ENCODE data around the gene SCUBE3. TPM values are rescaled to one million over a fixed set of nuclear protein-coding genes. Genes with fewer than 3 reads are reported as not detected.

SCUBE3 gene
- total RNA-seq, 3 donors from 2014 or later (not counting 1 experiment from before 2014, with no cell fraction given): 0.25 to 0.31 TPM; not detected in 1

DNA sequence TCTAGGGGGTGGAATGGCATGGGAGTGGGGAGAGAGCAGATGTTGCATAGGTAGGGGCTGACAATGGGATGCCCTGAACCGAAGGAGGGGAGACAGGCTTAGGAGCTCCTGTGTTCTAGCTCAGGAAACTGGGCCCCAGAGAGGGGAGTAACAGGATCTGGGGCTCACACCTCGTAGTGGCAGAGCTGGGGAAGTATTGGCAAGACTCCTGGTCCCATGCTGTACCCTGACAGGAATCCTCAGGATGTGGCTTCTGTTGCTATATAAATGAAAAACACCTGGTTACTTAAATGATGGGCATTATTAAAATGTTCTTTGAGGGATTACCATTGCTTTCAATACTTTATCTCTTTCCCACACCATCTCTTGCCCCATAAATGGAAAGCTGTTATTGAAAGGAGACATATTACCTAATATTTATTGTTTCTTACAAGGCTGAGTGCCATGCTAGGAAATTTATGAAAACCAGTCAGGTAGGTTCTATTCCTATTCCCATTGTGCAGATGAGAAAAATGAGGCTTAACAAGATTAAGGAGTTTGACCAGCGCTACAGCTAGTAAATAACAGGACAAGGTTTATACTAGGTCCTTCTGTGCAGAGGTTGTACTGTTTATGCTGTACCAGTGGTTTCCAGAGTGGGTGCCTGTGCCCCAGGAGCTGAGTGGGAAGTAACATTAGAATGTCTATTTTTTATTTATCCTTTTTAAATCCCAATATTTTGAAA is 37.3 kb upstream of the SCUBE3 start:
- ATAC-seq: no peak
- no peaks in the 10 kb centered on the region for H3K27me3 ChIP-seq (ENCODE audit: control insufficient read depth, insufficient read depth, low read length)
- H3K4me1 ChIP-seq (ENCODE audit: control insufficient read depth, insufficient read depth, low read length): no peaks in the 10 kb centered on the region
- no peaks in the 10 kb centered on the region for H3K36me3 ChIP-seq (ENCODE audit: control insufficient read depth, insufficient read depth, low read length)
- no peak overlapping the region for H3K4me3 ChIP-seq (ENCODE audit: low read length)
- TF ChIP-seq CTCF (IDR thresholded peaks at IDR 0.05): no peak
- Mint-ChIP-seq H3K9me3 (no peaks in the 10 kb centered on the region), H3K4me3 (no peak overlapping the region), H3K4me1 (no peaks in the 10 kb centered on the region), H3K27ac (no peak overlapping the region), H3K27me3 (ENCODE audit: low read depth in 2 of 2) (peaks cover 17% of the 10 kb centered on the region in 2 donors), H3K36me3 (no peaks in the 10 kb centered on the region)
- no peak overlapping the region for H3K27ac ChIP-seq (ENCODE audit: low read length)
- 54% methylated on average over 3 of the region's 3 CpGs for WGBS (ENCODE audit: insufficient coverage)
- no peak for DNase-seq
- no peaks in the 10 kb centered on the region for H3K9me3 ChIP-seq (ENCODE audit: control insufficient read depth, insufficient read depth, low read length)
- intact Hi-C loops (cut with micrococcal nuclease): no loop called here

- WGBS (ENCODE audit: insufficient coverage): 83% methylated on average over 3 of the region's 3 CpGs
- Histone ChIP-seq H3K4me3 (ENCODE audit: low read length) (no peak overlapping the region), H3K27me3 (ENCODE audit: control insufficient read depth, insufficient read depth, low read length) (no peaks in the 10 kb centered on the region), H3K27ac (ENCODE audit: low read length) (no peak overlapping the region), H3K4me1 (ENCODE audit: control insufficient read depth, insufficient read depth, low read length) (no peaks in the 10 kb centered on the region), H3K9me3 (ENCODE audit: control insufficient read depth, insufficient read depth, low read length) (no peaks in the 10 kb centered on the region), H3K36me3 (ENCODE audit: control insufficient read depth, insufficient read depth, low read length) (no peaks in the 10 kb centered on the region)
- H3K27ac Mint-ChIP-seq: no peak overlapping the region
- no peaks in the 10 kb centered on the region for H3K9me3 Mint-ChIP-seq
- no peak for TF ChIP-seq CTCF (IDR thresholded peaks at IDR 0.05)
- no peaks in the 10 kb centered on the region for H3K4me1 Mint-ChIP-seq
- ATAC-seq (no peak), DNase-seq (no peak)
- no peaks in the 10 kb centered on the region for H3K36me3 Mint-ChIP-seq
- peaks cover 17% of the 10 kb centered on the region in 2 donors for H3K27me3 Mint-ChIP-seq (ENCODE audit: low read depth in 2 of 2)
- intact Hi-C loops (cut with micrococcal nuclease): no loop called here
- no peak overlapping the region for H3K4me3 Mint-ChIP-seq
These were observed 36.6 kb upstream of the SCUBE3 start for GRCh38 chr6:35177157-35177556.

- intact Hi-C loops (cut with micrococcal nuclease): no loop called here
- ATAC-seq: no peak
These were observed 36.2 kb upstream of the SCUBE3 start for GRCh38 chr6:35177596-35177995.

More at GRCh38 chr6:35177596-35177995, 36.2 kb upstream of the SCUBE3 start:
- H3K9me3 ChIP-seq (ENCODE audit: control insufficient read depth, insufficient read depth, low read length): no peaks in the 10 kb centered on the region
- Mint-ChIP-seq H3K4me1 (no peaks in the 10 kb centered on the region), H3K4me3 (no peak overlapping the region), H3K27me3 (ENCODE audit: low read depth in 2 of 2) (peaks cover 17% of the 10 kb centered on the region in 2 donors), H3K36me3 (no peaks in the 10 kb centered on the region), H3K27ac (no peak overlapping the region), H3K9me3 (no peaks in the 10 kb centered on the region)
- H3K4me1 ChIP-seq (ENCODE audit: control insufficient read depth, insufficient read depth, low read length): no peaks in the 10 kb centered on the region
- H3K27ac ChIP-seq (ENCODE audit: low read length): no peak overlapping the region
- no peak overlapping the region for H3K4me3 ChIP-seq (ENCODE audit: low read length)
- DNase-seq: no peak
- WGBS (ENCODE audit: insufficient coverage): 66% methylated on average over 2 of the region's 2 CpGs
- no peaks in the 10 kb centered on the region for H3K36me3 ChIP-seq (ENCODE audit: control insufficient read depth, insufficient read depth, low read length)
- no peak for TF ChIP-seq CTCF (IDR thresholded peaks at IDR 0.05)
- no peaks in the 10 kb centered on the region for H3K27me3 ChIP-seq (ENCODE audit: control insufficient read depth, insufficient read depth, low read length)

All from natural killer cell (primary cell).